ENCODE data around the gene ACSF3.

DNA sequence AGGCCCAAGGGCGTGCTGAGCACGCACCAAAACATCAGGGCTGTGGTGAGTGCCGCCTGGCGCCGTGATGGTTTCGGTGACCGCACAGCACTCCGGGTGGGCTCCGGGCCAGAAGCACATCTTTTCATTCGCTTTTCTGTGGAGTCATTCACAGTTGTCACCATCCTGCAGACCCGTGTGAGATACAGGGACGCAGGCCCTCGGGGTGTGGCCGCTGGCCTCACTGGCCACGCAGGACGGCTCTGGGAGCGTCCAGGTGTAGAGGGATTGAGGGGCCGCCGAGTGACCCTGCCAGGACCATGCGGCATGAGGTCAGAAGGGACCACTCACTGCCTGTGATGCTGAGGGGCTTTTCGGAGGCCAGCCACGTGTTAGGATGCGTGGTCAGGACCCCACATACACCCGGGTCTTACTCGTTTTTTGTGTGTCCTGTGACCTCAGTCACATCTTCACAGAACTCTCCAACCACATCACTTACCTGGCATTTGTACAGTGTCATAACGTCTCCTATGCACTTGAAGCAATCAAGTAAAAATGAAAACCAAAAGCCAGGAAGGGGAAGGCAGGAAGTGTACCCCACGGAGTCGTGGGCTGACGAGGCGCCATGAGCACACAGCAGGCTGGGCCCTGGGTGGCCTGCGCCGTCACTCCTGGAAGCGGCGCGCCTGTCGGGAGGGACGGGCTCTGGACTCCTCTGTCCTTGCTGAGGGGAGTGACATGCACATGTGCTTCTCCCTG lies 7.8 kb downstream of the ACSF3 start:
- TF ChIP-seq, protein P1, sequence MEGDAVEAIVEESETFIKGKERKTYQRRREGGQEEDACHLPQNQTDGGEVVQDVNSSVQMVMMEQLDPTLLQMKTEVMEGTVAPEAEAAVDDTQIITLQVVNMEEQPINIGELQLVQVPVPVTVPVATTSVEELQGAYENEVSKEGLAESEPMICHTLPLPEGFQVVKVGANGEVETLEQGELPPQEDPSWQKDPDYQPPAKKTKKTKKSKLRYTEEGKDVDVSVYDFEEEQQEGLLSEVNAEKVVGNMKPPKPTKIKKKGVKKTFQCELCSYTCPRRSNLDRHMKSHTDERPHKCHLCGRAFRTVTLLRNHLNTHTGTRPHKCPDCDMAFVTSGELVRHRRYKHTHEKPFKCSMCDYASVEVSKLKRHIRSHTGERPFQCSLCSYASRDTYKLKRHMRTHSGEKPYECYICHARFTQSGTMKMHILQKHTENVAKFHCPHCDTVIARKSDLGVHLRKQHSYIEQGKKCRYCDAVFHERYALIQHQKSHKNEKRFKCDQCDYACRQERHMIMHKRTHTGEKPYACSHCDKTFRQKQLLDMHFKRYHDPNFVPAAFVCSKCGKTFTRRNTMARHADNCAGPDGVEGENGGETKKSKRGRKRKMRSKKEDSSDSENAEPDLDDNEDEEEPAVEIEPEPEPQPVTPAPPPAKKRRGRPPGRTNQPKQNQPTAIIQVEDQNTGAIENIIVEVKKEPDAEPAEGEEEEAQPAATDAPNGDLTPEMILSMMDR (IDR thresholded peaks at IDR 0.05): no peak
- TF ChIP-seq POLR2A (IDR thresholded peaks at IDR 0.05): no peak
- no peak for TF ChIP-seq EP300 (IDR thresholded peaks at IDR 0.05)
- TF ChIP-seq POLR2AphosphoS5 (IDR thresholded peaks at IDR 0.05): no peak

Data from upper lobe of left lung (tissue), 4 donors.